Activated T-cell treated with anti-CD3 and anti-CD28 coated beads, Interleukin-2, amount 50 U/mL, for 24 hours (primary cell): Measurements from ENCODE around the gene SUPV3L1.

Experiments
- DNase-seq: peaks from one replicate; pipeline ENCODE4 v3.0.0-alpha.2; 2020
- H3K27ac Mint-ChIP-seq: 2 replicates; pipeline ENCODE4 v1.8.0; 2020; ENCODE audit warnings: mild to moderate bottlenecking, mixed read lengths
- H3K27me3 Mint-ChIP-seq: 2 replicates; pipeline ENCODE4 v1.8.0; 2020; ENCODE audit warnings: mixed read lengths
- H3K36me3 Mint-ChIP-seq: 2 replicates; pipeline ENCODE4 v1.8.0; 2020; ENCODE audit warnings: low read depth, mixed read lengths
- H3K4me1 Mint-ChIP-seq: 2 replicates; pipeline ENCODE4 v1.8.0; 2020; ENCODE audit warnings: low read depth, mixed read lengths
- H3K4me3 Mint-ChIP-seq: 2 replicates; pipeline ENCODE4 v1.8.0; 2020; ENCODE audit warnings: mild to moderate bottlenecking, moderate library complexity, mixed read lengths
- H3K9me3 Mint-ChIP-seq: 2 replicates; pipeline ENCODE4 v1.8.0; 2020; ENCODE audit warnings: mixed read lengths

SUPV3L1 gene

DNA sequence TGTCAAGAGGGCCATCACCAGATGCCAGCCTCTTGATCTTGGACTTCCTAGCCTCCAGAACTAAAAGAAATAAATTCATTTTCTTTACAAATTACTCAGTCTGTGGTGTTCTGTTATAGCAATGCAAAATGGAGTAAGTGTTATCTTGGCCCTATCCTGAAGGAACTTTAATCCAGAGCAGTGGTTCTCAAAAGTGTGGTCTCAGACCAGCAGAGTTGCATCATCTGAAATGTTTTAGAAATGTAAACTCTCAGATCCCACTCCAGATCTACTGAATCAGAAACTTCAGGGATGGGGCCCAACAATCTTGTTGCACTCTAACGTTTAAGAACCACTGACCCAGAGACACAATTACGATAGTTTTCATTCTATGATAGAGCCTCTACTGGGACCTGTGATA lies 3.2 kb upstream of the SUPV3L1 start:
- H3K9me3 Mint-ChIP-seq = no peaks in the 10 kb centered on the region
- H3K27ac Mint-ChIP-seq = no peak overlapping the region
- no peaks in the 10 kb centered on the region for H3K27me3 Mint-ChIP-seq
- DNase-seq = no peak
- H3K4me3 Mint-ChIP-seq = no peak overlapping the region
- peaks cover 30% of the 10 kb centered on the region for H3K36me3 Mint-ChIP-seq
- peaks cover 27% of the 10 kb centered on the region for H3K4me1 Mint-ChIP-seq

DNA sequence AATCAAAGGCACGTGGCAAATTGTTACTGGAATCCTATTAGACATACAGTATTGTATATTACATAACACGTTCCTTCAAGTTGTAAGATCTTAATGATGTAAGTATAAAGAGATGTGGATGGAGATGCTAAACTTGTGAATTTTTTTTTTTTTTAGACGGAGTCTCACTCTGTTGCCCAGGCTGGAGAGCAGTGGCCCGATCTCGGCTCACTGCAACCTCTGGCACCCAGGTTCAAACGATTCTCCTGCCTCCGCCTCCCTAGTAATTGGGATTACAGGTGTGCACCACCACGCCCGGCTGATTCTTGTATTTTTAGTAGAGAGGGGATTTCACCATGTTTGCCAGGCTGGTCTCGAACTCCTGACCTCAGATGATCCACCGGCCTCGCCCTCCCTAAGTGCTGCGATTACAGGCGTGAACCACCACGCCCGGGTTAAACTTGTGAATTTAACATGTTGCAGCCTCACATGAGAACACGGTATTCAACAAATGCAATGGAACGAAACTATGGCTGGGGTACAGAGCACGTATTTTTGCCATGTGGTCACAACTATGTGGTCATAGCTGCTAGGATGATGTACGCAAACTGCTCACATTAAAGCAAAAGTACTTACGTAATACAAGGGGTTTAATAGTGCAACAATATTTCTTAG lies 818 bp upstream of the SUPV3L1 start:
- H3K27ac Mint-ChIP-seq = peak overlapping the region; percentile 100
- H3K9me3 Mint-ChIP-seq = no peaks in the 10 kb centered on the region
- DNase-seq = peak; percentile 64
- peaks cover 38% of the 10 kb centered on the region for H3K4me1 Mint-ChIP-seq
- no peaks in the 10 kb centered on the region for H3K27me3 Mint-ChIP-seq
- peaks cover 36% of the 10 kb centered on the region for H3K36me3 Mint-ChIP-seq
- H3K4me3 Mint-ChIP-seq = peak overlapping the region; percentile 87

DNA sequence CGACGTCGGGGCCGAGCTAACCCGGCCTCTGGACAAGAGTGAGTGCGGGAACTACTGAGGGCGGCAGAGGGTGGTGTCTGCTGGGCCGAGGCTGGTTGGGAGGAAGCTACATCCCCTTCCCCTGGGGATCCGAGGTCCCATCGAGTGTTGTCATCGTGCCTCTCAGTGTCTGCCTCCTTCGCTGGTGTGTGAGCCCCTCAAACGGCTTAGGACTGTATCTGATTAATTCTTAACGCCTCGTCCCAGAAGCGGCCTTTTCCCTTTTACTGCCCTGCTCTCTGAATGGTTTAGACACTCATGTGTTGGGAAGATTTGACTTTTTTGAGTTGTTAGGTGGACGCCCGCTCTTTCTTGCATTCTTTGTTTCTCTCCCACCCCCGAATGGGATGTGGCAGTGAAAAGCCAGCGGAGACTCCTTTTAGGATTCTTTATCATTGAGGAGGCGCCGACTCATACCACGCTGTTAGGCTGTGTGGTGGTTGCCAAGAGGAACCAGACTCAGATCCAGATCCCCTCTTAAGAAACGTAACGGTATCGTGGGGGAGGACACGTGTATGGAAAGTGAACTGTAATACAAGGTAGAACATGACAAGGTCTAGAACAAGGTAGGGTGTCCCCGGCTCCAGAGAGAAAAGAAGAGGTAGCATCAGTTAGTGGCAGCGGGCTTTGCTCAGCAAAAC lies 631 bp downstream of the SUPV3L1 start:
- H3K4me1 Mint-ChIP-seq = peaks cover 47% of the 10 kb centered on the region
- no peaks in the 10 kb centered on the region for H3K9me3 Mint-ChIP-seq
- H3K36me3 Mint-ChIP-seq = peaks cover 49% of the 10 kb centered on the region
- peak overlapping the region; percentile 87 for H3K4me3 Mint-ChIP-seq
- H3K27ac Mint-ChIP-seq = peak overlapping the region; percentile 100
- no peak for DNase-seq
- H3K27me3 Mint-ChIP-seq = no peaks in the 10 kb centered on the region

- Mint-ChIP-seq H3K4me1 (peaks cover 48% of the 10 kb centered on the region), H3K4me3 (peak overlapping the region; percentile 87), H3K36me3 (peaks cover 57% of the 10 kb centered on the region), H3K27ac (peak overlapping the region; percentile 100), H3K27me3 (no peaks in the 10 kb centered on the region), H3K9me3 (no peaks in the 10 kb centered on the region)
- DNase-seq = no peak
Measured at GRCh38 chr10:69181433-69181832, 1.4 kb downstream of the SUPV3L1 start.

DNA sequence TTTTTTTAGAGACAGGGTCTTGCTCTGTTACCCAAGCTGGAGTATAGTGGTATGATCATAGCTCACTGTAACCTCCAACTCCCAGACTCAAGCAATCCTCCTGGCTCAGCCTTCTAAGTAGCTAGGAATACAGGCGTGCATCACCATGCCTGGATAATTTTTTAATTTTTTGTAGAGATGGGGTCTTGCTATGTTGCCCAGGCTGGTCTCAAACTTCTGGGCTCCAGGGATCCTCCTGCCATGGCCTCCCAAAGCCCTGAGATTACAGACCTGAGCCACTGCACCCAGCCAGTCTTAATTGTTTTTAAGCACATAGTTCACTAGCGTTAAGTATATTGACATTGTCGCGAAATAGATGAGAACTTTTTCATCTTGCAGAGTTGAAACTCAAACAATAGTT lies 2.0 kb downstream of the SUPV3L1 start:
- H3K4me1 Mint-ChIP-seq = peaks cover 48% of the 10 kb centered on the region
- DNase-seq = no peak
- H3K9me3 Mint-ChIP-seq = no peaks in the 10 kb centered on the region
- no peak overlapping the region for H3K27ac Mint-ChIP-seq
- H3K27me3 Mint-ChIP-seq = no peaks in the 10 kb centered on the region
- peak overlapping the region; percentile 1 for H3K4me3 Mint-ChIP-seq
- peaks cover 62% of the 10 kb centered on the region for H3K36me3 Mint-ChIP-seq

- Mint-ChIP-seq H3K9me3 (no peaks in the 10 kb centered on the region), H3K4me3 (no peak overlapping the region), H3K36me3 (peaks cover 87% of the 10 kb centered on the region), H3K27me3 (no peaks in the 10 kb centered on the region), H3K27ac (peak overlapping the region; percentile 60), H3K4me1 (peaks cover 29% of the 10 kb centered on the region)
- no peak for DNase-seq
Measured at GRCh38 chr10:69186524-69186923, 6.5 kb downstream of the SUPV3L1 start.

- peaks cover 87% of the 10 kb centered on the region for H3K36me3 Mint-ChIP-seq
- peak overlapping the region; percentile 71 for H3K27ac Mint-ChIP-seq
- H3K4me1 Mint-ChIP-seq = peaks cover 27% of the 10 kb centered on the region
- H3K9me3 Mint-ChIP-seq = no peaks in the 10 kb centered on the region
- DNase-seq = no peak
- no peak overlapping the region for H3K4me3 Mint-ChIP-seq
- H3K27me3 Mint-ChIP-seq = no peaks in the 10 kb centered on the region
Measured at GRCh38 chr10:69201045-69201444, 21.0 kb downstream of the SUPV3L1 start.

GRCh38 chr10:69202332-69202731 lies 22.3 kb downstream of the SUPV3L1 start:
- H3K4me3 Mint-ChIP-seq = no peak overlapping the region
- H3K36me3 Mint-ChIP-seq = peaks cover 87% of the 10 kb centered on the region
- no peak for DNase-seq
- H3K9me3 Mint-ChIP-seq = no peaks in the 10 kb centered on the region
- H3K4me1 Mint-ChIP-seq = peaks cover 31% of the 10 kb centered on the region
- H3K27me3 Mint-ChIP-seq = no peaks in the 10 kb centered on the region
- peak overlapping the region; percentile 56 for H3K27ac Mint-ChIP-seq

DNA sequence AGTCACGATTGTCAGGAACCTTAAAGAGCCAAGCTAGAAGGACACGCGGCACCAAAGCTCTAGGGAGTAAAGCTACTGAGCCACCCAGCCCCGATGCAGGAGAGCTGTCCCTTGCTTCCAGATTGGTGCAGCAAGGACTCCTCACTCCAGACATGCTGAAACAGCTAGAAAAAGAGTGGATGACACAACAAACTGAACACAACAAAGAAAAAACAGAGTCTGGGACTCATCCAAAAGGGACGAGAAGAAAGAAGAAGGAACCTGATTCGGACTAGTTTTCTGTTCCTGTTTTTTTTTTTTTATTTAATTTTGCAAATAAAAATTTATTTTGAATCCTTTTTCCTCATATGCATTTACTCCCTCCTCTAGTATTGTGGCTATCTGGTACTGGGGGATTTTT lies 28.7 kb downstream of the SUPV3L1 start:
- Mint-ChIP-seq H3K36me3 (peaks cover 51% of the 10 kb centered on the region), H3K4me1 (peaks cover 21% of the 10 kb centered on the region), H3K9me3 (no peaks in the 10 kb centered on the region), H3K4me3 (no peak overlapping the region), H3K27me3 (no peaks in the 10 kb centered on the region), H3K27ac (no peak overlapping the region)
- no peak for DNase-seq

DNA sequence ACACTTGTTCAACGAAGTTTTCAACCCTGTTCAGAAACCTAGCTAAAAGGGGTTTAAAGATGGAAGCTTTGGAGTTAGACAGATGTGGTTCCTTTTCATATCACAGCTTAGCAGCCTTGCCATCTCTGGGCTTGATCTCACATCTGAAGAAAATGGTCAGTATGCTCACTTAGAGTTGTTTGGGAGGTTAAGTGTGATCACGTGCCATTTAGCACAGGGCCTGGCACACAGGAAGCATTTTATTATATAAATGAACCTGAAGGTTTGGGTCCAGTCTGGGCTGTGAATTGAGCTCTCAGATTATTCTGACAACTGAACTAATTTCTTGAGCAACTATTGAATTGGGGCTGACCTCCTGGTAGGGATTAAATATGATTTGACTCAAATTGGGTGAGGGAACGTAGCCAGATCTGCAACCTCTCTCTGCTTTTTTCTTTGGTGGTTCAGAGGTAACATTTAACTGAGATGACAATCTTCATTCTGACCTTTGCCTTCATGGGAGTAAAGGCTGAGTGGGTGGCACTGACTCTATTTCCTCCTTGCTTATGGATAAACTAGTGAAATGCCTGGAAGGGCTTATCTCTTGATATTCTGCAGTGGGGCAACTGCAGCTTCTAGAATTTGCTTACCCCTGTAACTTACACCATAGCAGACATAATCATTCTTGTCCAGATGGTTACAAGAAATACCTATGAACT lies 29.9 kb downstream of the SUPV3L1 start:
- Mint-ChIP-seq H3K36me3 (peaks cover 43% of the 10 kb centered on the region), H3K27ac (peak overlapping the region; percentile 10), H3K4me1 (peaks cover 28% of the 10 kb centered on the region), H3K9me3 (no peaks in the 10 kb centered on the region), H3K4me3 (no peak overlapping the region), H3K27me3 (no peaks in the 10 kb centered on the region)
- no peak for DNase-seq

- Mint-ChIP-seq H3K9me3 (no peaks in the 10 kb centered on the region), H3K27me3 (no peaks in the 10 kb centered on the region), H3K36me3 (peaks cover 33% of the 10 kb centered on the region), H3K4me1 (peaks cover 35% of the 10 kb centered on the region), H3K27ac (no peak overlapping the region), H3K4me3 (no peak overlapping the region)
- DNase-seq = no peak
Measured at GRCh38 chr10:69211104-69211503, 31.1 kb downstream of the SUPV3L1 start.

DNA sequence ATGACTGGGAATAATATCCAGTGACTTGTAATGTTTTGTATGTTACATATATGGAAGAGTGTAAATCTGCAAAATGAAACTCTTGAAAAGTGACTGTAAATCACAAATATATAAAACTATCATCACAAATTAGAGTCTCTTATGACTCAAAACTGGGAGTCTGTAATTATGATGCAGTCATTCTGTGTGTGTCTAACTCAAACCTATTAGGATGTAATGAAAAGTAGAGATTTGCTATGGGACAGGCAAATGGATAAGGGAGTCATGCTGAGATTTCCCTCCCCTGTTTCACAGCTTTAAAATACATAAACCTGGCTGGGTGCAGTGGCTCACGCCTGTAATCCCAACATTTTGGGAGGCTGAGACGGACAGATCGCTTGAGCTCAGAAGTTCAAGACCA lies 31.5 kb downstream of the SUPV3L1 start:
- DNase-seq = no peak
- peaks cover 34% of the 10 kb centered on the region for H3K4me1 Mint-ChIP-seq
- H3K27me3 Mint-ChIP-seq = no peaks in the 10 kb centered on the region
- H3K36me3 Mint-ChIP-seq = peaks cover 29% of the 10 kb centered on the region
- no peaks in the 10 kb centered on the region for H3K9me3 Mint-ChIP-seq
- no peak overlapping the region for H3K27ac Mint-ChIP-seq
- no peak overlapping the region for H3K4me3 Mint-ChIP-seq

GRCh38 chr10:69213591-69214311 lies 33.7 kb downstream of the SUPV3L1 start:
- peaks cover 36% of the 10 kb centered on the region for H3K4me1 Mint-ChIP-seq
- no peak overlapping the region for H3K4me3 Mint-ChIP-seq
- H3K9me3 Mint-ChIP-seq = no peaks in the 10 kb centered on the region
- H3K27me3 Mint-ChIP-seq = no peaks in the 10 kb centered on the region
- no peak for DNase-seq
- H3K36me3 Mint-ChIP-seq = peaks cover 7% of the 10 kb centered on the region
- H3K27ac Mint-ChIP-seq = no peak overlapping the region

DNA sequence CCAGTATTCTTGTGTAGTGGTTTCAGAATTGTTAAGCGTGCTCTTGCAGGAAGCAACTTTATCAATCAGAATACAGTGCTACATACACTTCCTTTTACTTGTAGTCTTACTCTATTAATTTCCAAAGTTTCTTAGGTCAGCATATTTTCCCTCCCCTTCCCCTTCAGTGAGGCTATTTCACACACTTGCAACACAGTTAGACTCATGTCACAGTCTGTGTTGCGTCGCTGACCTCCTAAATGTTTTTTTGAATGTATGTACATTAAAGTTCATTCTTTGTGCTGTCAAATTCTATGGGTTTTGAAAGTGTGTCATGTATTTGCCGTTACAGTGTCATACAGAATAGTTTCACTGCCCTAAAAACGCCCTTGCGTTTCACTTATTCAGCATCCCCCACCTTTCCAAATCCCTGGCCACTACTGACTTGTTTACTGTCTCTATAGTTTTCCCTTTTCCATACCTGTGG lies 34.7 kb downstream of the SUPV3L1 start:
- no peak for DNase-seq
- Mint-ChIP-seq H3K27ac (peak overlapping the region; percentile 78), H3K9me3 (no peaks in the 10 kb centered on the region), H3K4me3 (no peak overlapping the region), H3K4me1 (peaks cover 36% of the 10 kb centered on the region), H3K36me3 (no peaks in the 10 kb centered on the region), H3K27me3 (no peaks in the 10 kb centered on the region)
